OCI-LY1 (cell line): ENCODE data around the gene OSBPL1A.

Source experiments
- EZH2 ChIP-seq: fragments of 200-600 bp; sonication (generic), shearing (Covaris generic); IDR thresholded peaks from 2 replicates; pipeline ENCODE4 v1.8.0; 2017; ENCODE audit warnings: borderline replicate concordance, mixed run types, mild to moderate bottlenecking, antibody characterized with exemption, low read length, moderate library complexity, mixed read lengths
- TF ChIP-seq, protein P1 (sequence below): fragments of 200-600 bp; sonication (generic), shearing (Covaris generic); IDR thresholded peaks from 2 replicates; pipeline ENCODE4 v1.5.1; 2017; ENCODE audit warnings: mild to moderate bottlenecking, antibody characterized with exemption, low read length, moderate library complexity, mixed read lengths

DNA sequence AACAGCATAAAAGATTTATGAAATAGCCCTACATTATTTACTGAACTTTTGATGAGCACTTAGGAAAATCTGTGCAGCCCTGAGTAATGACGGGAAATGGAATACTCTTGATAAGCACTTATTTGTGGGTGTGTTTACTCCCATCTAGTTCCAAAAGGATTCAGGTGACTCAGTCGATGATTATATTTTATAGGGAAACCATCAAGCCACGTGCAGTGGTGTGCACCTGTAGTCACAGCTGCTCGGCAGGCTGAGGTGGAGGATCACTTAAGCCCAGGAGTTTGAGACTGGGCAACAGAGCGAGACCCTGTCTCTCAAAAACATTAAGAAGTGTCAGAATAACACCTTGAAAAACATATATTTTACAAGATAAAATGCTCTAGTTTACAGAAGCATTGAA lies 166.9 kb downstream of the OSBPL1A start:
- TF ChIP-seq, protein P1, sequence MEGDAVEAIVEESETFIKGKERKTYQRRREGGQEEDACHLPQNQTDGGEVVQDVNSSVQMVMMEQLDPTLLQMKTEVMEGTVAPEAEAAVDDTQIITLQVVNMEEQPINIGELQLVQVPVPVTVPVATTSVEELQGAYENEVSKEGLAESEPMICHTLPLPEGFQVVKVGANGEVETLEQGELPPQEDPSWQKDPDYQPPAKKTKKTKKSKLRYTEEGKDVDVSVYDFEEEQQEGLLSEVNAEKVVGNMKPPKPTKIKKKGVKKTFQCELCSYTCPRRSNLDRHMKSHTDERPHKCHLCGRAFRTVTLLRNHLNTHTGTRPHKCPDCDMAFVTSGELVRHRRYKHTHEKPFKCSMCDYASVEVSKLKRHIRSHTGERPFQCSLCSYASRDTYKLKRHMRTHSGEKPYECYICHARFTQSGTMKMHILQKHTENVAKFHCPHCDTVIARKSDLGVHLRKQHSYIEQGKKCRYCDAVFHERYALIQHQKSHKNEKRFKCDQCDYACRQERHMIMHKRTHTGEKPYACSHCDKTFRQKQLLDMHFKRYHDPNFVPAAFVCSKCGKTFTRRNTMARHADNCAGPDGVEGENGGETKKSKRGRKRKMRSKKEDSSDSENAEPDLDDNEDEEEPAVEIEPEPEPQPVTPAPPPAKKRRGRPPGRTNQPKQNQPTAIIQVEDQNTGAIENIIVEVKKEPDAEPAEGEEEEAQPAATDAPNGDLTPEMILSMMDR, result no peak
- TF ChIP-seq EZH2, result no peak
